ENCODE data around the gene ERP44.

ERP44 gene

DNA sequence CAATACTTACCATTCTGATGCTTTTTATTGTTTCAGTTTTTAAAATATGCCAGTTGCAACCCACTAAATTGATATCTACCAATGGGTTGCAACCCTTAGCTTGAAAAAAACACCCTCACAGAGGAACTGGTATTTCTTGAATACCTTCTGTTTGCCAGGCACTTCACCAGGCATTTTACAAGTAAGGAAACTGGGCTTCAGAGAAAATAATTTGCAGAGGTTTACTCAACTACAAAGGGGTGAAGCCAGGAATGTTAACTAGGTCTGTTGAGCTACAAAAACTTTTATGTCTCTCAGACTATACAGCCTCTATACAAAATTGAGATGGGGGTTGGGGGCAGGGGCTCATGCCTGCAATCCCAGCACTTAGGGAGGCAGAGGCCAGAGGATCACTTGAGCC, 127.4 kb downstream of the ERP44 start:
- Histone ChIP-seq H3K9me3 (ENCODE audit: control insufficient read depth, low read length) (no peaks in the 10 kb centered on the region), H3K4me1 (ENCODE audit: control insufficient read depth, insufficient read depth, low read length, poor library complexity, severe bottlenecking) (no peaks in the 10 kb centered on the region), H3K4me3 (ENCODE audit: extremely low read depth, insufficient read depth, low read length, poor library complexity, severe bottlenecking) (no peak overlapping the region), H3K27ac (ENCODE audit: low read depth, low read length, severe bottlenecking) (no peak overlapping the region), H3K36me3 (ENCODE audit: control insufficient read depth, insufficient read depth, low read length) (no peaks in the 10 kb centered on the region)

DNA sequence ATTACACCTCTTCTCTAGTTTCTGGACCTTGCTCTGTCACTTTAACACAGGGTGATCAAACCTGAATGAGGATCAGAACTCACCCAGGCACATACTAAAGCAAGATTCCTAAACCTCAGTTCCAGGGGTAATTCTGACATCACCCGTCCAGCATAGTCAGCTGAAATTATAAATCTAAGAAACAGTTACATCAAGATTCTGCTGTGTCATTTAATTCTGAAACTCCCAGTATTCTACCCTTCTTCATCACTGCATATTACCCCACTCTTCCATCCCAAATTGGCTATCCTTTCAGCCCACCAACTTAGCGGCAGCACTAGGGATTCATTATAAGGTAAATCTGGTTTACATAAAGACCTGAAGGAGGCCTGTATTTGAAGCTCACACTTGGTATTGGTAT, 128.3 kb downstream of the ERP44 start:
- Histone ChIP-seq H3K27ac (ENCODE audit: low read depth, low read length, severe bottlenecking) (no peak overlapping the region), H3K4me3 (ENCODE audit: extremely low read depth, insufficient read depth, low read length, poor library complexity, severe bottlenecking) (no peak overlapping the region), H3K36me3 (ENCODE audit: control insufficient read depth, insufficient read depth, low read length) (no peaks in the 10 kb centered on the region), H3K9me3 (ENCODE audit: control insufficient read depth, low read length) (no peaks in the 10 kb centered on the region), H3K4me1 (ENCODE audit: control insufficient read depth, insufficient read depth, low read length, poor library complexity, severe bottlenecking) (peaks cover 4% of the 10 kb centered on the region)
- WGBS, 2 experiments (ENCODE audit: insufficient coverage in 2 of 2): 83% methylated on average over 1 of the region's 2 CpGs; no CpG with 5 or more reads in 1 of the 2 experiments

DNA sequence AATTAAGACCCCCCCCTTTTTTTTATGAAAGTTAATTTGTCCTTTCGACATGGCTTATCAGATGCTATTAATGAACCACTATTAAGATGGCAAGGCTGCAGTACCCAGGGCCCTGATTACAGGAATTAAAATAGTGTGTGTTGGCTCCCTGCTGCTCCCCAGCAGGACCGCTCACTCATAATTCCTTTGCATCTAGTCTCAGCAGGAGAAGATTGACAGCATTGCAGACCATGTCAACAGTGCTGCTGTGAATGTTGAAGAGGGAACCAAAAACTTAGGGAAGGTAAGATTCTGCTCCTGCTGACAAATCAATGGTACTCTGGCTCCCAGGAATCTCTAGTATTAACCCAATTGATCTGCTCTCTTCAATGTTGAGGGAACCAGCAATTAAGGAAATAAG, 131.3 kb downstream of the ERP44 start:
- Histone ChIP-seq H3K9me3 (ENCODE audit: control insufficient read depth, low read length) (no peaks in the 10 kb centered on the region), H3K4me3 (ENCODE audit: extremely low read depth, insufficient read depth, low read length, poor library complexity, severe bottlenecking) (no peak overlapping the region), H3K27ac (ENCODE audit: low read depth, low read length, severe bottlenecking) (no peak overlapping the region), H3K36me3 (ENCODE audit: control insufficient read depth, insufficient read depth, low read length) (no peaks in the 10 kb centered on the region), H3K4me1 (ENCODE audit: control insufficient read depth, insufficient read depth, low read length, poor library complexity, severe bottlenecking) (peaks cover 4% of the 10 kb centered on the region)
- no CpG with 5 or more reads among the region's 2 CpGs for WGBS, 2 experiments (ENCODE audit: insufficient coverage in 2 of 2)

DNA sequence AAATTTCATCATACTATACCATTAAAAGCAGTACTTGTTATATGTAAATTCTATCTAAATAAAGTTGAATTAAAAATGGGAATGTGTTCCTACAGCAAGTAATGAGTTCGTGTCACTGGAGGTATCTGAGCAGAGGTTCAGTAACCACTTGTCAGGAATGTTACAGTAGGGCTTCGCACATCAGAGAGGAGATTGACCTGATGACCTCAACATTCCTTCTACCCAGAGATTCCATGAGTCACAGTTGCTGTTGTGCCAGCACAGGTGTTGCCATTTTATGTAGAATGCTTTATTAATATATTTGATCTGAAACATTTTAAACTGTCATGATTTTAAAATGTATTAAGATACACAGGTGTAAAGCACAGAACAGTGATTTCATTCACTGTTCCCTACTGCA, 132.1 kb downstream of the ERP44 start:
- Histone ChIP-seq H3K4me3 (ENCODE audit: extremely low read depth, insufficient read depth, low read length, poor library complexity, severe bottlenecking) (no peak overlapping the region), H3K9me3 (ENCODE audit: control insufficient read depth, low read length) (no peaks in the 10 kb centered on the region), H3K36me3 (ENCODE audit: control insufficient read depth, insufficient read depth, low read length) (no peaks in the 10 kb centered on the region), H3K27ac (ENCODE audit: low read depth, low read length, severe bottlenecking) (no peak overlapping the region), H3K4me1 (ENCODE audit: control insufficient read depth, insufficient read depth, low read length, poor library complexity, severe bottlenecking) (peaks cover 4% of the 10 kb centered on the region)
- WGBS, 2 experiments (ENCODE audit: insufficient coverage in 2 of 2): 14 to 27% methylated on average over 2 of the region's 2 CpGs

DNA sequence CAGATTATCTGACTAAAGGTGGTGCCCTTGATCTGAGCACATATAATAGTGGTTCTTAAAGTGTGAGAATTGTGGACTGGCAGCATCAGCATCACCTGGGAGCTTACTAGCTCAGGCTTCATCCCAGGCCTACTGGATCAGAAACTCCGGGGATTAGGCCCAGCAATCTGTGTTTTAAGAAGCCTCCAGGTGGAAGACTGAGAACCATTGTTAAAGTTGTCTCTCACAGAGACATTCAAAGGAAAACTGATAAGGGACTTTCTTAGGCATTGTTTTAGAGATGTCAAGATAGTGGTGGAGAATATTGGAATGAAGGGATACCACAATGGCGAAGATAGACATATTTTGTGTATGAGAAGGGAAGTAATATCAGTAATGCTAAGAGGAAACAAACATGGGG, 132.8 kb downstream of the ERP44 start:
- no peak overlapping the region for H3K4me3 ChIP-seq (ENCODE audit: extremely low read depth, insufficient read depth, low read length, poor library complexity, severe bottlenecking)
- WGBS, 2 experiments (ENCODE audit: insufficient coverage in 2 of 2): 92% methylated on average over 2 of the region's 2 CpGs

DNA sequence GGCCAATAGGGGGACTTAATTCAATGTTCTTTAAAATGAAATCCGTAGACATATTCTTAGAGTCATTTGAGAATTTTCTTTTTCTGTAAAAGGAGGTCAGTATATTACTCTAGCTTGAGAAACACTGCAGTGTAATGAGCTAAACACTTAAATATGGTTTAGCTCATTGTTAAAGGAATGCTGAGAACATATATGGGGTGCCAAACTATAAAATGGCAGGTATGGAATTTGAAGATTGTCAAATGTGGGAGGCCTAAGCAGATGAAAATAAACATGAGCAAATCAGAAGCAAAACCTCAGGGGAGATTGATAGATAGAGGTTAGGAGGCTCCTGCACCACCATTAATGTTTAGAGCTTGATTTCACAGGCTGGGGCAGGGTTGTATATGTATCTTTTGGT, 134.5 kb downstream of the ERP44 start:
- no CpG with 5 or more reads among the region's 1 CpG for WGBS, 2 experiments (ENCODE audit: insufficient coverage in 2 of 2)
- peaks cover 4% of the 10 kb centered on the region for H3K4me1 ChIP-seq (ENCODE audit: control insufficient read depth, insufficient read depth, low read length, poor library complexity, severe bottlenecking)
- no peak overlapping the region for H3K4me3 ChIP-seq (ENCODE audit: extremely low read depth, insufficient read depth, low read length, poor library complexity, severe bottlenecking)
- H3K9me3 ChIP-seq (ENCODE audit: control insufficient read depth, low read length): no peaks in the 10 kb centered on the region
- no peak overlapping the region for H3K27ac ChIP-seq (ENCODE audit: low read depth, low read length, severe bottlenecking)
- no peaks in the 10 kb centered on the region for H3K36me3 ChIP-seq (ENCODE audit: control insufficient read depth, insufficient read depth, low read length)

More for the DNA sequence above, 132.8 kb downstream of the ERP44 start:
- H3K9me3 ChIP-seq (ENCODE audit: control insufficient read depth, low read length): no peaks in the 10 kb centered on the region
- H3K36me3 ChIP-seq (ENCODE audit: control insufficient read depth, insufficient read depth, low read length): no peaks in the 10 kb centered on the region
- no peak overlapping the region for H3K27ac ChIP-seq (ENCODE audit: low read depth, low read length, severe bottlenecking)
- peaks cover 4% of the 10 kb centered on the region for H3K4me1 ChIP-seq (ENCODE audit: control insufficient read depth, insufficient read depth, low read length, poor library complexity, severe bottlenecking)

DNA sequence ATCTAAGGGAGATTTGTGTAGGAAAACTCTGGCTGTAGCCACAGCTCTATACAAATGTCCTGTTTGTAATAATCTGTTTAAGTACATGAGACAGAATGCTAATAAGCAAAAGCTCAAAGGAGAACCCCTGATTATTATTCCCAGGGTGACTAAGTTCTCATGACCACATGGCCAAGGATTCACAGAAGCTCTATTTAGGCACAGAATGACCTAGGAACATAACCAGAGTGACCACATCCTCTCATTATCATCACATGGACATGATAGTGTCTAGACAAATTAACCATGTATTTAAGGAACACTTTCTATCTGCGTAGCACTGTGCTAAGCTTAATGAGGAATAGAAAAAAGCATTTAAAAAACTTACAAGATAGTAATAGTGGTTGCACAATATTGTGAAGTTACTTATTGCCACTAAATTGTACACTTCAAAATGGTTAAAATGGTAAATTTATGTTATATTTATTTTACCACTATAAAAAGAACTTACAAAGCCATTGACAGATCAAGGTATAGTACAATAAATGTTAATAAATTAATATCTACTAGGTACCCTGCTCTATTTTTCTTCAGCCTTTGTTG, 136.0 kb downstream of the ERP44 start:
- no peaks in the 10 kb centered on the region for H3K9me3 ChIP-seq (ENCODE audit: control insufficient read depth, low read length)

DNA sequence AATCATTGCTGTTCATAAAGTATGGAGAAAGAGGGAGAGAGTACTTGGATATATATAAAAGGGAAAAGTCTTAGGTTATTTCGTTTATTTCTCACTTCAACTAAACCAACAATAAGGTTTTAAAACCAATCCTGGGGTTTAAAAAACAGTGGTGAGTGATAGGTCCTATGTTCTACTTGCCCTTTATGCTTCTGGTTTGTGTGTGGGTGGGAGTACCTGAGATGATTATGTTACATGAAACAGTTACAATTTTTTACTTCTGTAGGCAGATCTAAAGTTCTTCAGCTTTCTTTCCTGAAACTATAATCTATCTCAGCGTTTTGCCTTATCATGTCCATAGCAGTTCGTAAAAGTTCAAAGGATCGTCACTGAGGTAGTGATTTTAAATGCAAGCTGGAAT, 143.2 kb downstream of the ERP44 start:
- Histone ChIP-seq H3K4me1 (ENCODE audit: control insufficient read depth, insufficient read depth, low read length, poor library complexity, severe bottlenecking) (no peaks in the 10 kb centered on the region), H3K27ac (ENCODE audit: low read depth, low read length, severe bottlenecking) (no peak overlapping the region), H3K36me3 (ENCODE audit: control insufficient read depth, insufficient read depth, low read length) (peaks cover 6% of the 10 kb centered on the region), H3K9me3 (ENCODE audit: control insufficient read depth, low read length) (no peaks in the 10 kb centered on the region), H3K4me3 (ENCODE audit: extremely low read depth, insufficient read depth, low read length, poor library complexity, severe bottlenecking) (no peak overlapping the region)
- 100% methylated on average over 2 to 3 of the region's 4 CpGs for WGBS, 2 experiments (ENCODE audit: insufficient coverage in 2 of 2)

More for the DNA sequence above, 136.0 kb downstream of the ERP44 start:
- H3K4me1 ChIP-seq (ENCODE audit: control insufficient read depth, insufficient read depth, low read length, poor library complexity, severe bottlenecking): peaks cover 4% of the 10 kb centered on the region
- no peak overlapping the region for H3K4me3 ChIP-seq (ENCODE audit: extremely low read depth, insufficient read depth, low read length, poor library complexity, severe bottlenecking)
- no CpG with 5 or more reads among the region's 1 CpG for WGBS, 2 experiments (ENCODE audit: insufficient coverage in 2 of 2)
- no peaks in the 10 kb centered on the region for H3K36me3 ChIP-seq (ENCODE audit: control insufficient read depth, insufficient read depth, low read length)
- no peak overlapping the region for H3K27ac ChIP-seq (ENCODE audit: low read depth, low read length, severe bottlenecking)

DNA sequence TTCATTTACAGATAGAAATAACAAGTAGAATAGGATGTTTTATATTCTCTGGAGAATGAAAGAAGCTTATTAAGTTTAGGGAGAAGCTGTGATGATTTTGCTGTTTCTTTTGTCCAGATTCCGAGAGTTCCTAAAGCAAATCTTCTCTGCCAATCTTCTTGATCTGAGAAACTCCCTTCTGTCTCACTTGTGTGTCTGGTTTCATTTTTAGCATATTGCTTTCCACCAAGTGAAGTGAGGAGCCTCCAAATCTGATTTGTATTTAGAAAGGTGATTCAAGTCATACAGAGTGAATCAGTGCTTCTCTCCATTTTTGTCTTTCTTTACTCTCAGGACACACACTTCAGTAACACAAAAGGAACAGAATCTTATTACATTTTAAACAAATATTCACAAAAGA, 144.0 kb downstream of the ERP44 start:
- 88 to 100% methylated on average over 1 of the region's 1 CpG for WGBS, 2 experiments (ENCODE audit: insufficient coverage in 2 of 2)
- H3K27ac ChIP-seq (ENCODE audit: low read depth, low read length, severe bottlenecking): no peak overlapping the region

DNA sequence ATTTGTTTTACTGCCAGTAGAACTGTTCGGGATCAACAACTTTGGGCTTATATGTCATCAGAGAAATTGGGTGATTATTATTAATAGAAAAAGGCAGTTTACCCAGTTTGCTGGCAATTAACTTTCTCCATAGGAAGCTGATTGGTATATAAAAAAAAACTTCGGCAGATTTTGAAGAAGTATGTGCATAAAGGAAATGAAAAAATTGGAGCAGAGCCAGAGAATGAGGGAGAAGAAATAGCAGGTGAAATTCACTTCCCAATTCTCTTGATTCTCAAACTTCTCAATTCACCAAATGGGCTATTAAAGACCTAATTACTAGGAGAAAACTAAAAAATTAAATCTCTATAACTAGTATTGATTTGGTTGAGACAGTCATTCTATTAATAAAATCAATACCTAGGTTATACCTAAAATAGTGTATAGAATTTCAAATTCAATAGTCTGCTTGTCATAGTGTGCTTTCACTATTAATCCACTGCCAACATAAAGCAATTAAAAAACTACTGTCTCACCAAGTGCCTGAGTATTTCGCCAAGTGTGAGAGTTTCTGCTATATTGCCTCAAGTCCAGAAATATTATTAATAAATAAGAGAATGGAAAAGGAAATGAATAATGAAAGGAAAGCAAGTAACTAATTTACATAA, 144.8 kb downstream of the ERP44 start:
- 80% methylated on average over 1 of the region's 3 CpGs; no CpG with 5 or more reads in 1 of the 2 experiments for WGBS, 2 experiments (ENCODE audit: insufficient coverage in 2 of 2)

More for the DNA sequence above, 144.0 kb downstream of the ERP44 start:
- Histone ChIP-seq H3K36me3 (ENCODE audit: control insufficient read depth, insufficient read depth, low read length) (peaks cover 6% of the 10 kb centered on the region), H3K4me3 (ENCODE audit: extremely low read depth, insufficient read depth, low read length, poor library complexity, severe bottlenecking) (no peak overlapping the region), H3K9me3 (ENCODE audit: control insufficient read depth, low read length) (no peaks in the 10 kb centered on the region), H3K4me1 (ENCODE audit: control insufficient read depth, insufficient read depth, low read length, poor library complexity, severe bottlenecking) (no peaks in the 10 kb centered on the region)

DNA sequence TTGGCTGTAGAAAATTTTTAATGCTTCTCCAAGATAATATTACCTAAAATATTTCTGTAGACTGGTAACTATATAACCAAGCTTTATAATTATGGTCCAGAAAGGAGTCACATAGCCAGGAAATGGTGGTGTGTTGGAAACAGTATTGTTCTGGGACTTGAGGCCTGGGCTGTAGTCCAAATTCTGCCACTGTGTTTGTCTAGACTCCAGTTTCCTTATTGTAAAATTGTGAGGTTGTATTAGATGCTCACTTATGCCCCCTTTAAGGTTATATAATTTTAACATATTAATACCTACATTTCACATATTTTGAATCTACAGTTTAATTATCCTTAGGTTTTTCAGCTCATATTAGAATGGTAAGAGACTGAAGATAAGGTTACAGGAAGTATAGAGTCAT, 149.9 kb downstream of the ERP44 start:
- Histone ChIP-seq H3K4me3 (ENCODE audit: extremely low read depth, insufficient read depth, low read length, poor library complexity, severe bottlenecking) (no peak overlapping the region), H3K9me3 (ENCODE audit: control insufficient read depth, low read length) (no peaks in the 10 kb centered on the region), H3K27ac (ENCODE audit: low read depth, low read length, severe bottlenecking) (no peak overlapping the region), H3K36me3 (ENCODE audit: control insufficient read depth, insufficient read depth, low read length) (peaks cover 6% of the 10 kb centered on the region), H3K4me1 (ENCODE audit: control insufficient read depth, insufficient read depth, low read length, poor library complexity, severe bottlenecking) (no peaks in the 10 kb centered on the region)

More for the DNA sequence above, 144.8 kb downstream of the ERP44 start:
- Histone ChIP-seq H3K4me1 (ENCODE audit: control insufficient read depth, insufficient read depth, low read length, poor library complexity, severe bottlenecking) (no peaks in the 10 kb centered on the region), H3K9me3 (ENCODE audit: control insufficient read depth, low read length) (no peaks in the 10 kb centered on the region), H3K36me3 (ENCODE audit: control insufficient read depth, insufficient read depth, low read length) (peaks cover 6% of the 10 kb centered on the region), H3K27ac (ENCODE audit: low read depth, low read length, severe bottlenecking) (no peak overlapping the region), H3K4me3 (ENCODE audit: extremely low read depth, insufficient read depth, low read length, poor library complexity, severe bottlenecking) (no peak overlapping the region)

Data from mesodermal cell (in vitro differentiated cells).